ENCODE measurements around the gene ZNF133. TPM values are rescaled to one million over a fixed set of nuclear protein-coding genes. Genes with fewer than 3 reads are reported as not detected.

The ZNF133 gene
- total and polyA plus RNA-seq, 2 of the 13 experiments (the other 11 are each of a cell fraction or from before 2014, with no cell fraction given): 23.5 to 26.7 TPM

DNA sequence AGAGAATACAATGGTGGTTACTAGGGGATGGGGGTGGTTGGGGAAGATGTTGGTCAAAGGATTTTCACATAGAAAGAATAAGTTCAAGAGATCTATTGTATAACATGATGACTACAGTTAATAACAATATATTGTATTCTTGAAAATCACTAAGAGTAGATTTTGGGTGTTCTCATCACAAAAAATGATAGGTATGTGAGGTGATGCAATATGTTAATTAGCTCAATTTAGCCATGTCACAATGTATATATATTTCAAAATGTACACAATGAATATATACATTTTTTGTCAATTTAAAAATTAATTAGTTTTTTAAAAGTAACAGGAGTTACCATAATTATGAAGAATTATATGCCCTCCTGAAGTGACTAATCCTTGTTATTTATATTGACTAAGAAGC, 22.3 kb downstream of the ZNF133 start:
- H2AFZ ChIP-seq (ENCODE audit: low read length): no peak overlapping the region

More for the DNA sequence above, 22.3 kb downstream of the ZNF133 start:
- DNase-seq (ENCODE audit: low spot score): no peak
- BruUV-seq (replicated peaks): no TSS peak
- ChIA-PET CTCF (ENCODE audit: low intra/inter-chr PET ratio, low total read pairs) (no interaction called here), POLR2A (interaction anchor here (1.1 to 1.6 kb wide), 3 partner anchors 14 to 197 kb away, joined by 3 to 7 read pairs (median 3); partner anchors contain the start of genes SEC23B and ZNF133)
- Histone ChIP-seq H3K9me3 (ENCODE audit: low read length) (no peaks in the 10 kb centered on the region), H3K4me3 (replicated peaks in 1 of 3; ENCODE audit: insufficient read depth in 1 of 3, low read depth in 2 of 3, low read length in 3 of 3) (no peak overlapping the region), H3K4me2 (ENCODE audit: low read depth, low read length) (no peak overlapping the region), H3K4me1 (ENCODE audit: insufficient read depth, low read length) (no peaks in the 10 kb centered on the region), H3K36me3 (replicated peaks in 1 of 2; ENCODE audit: control insufficient read depth in 1 of 2, insufficient read depth in 2 of 2, low read length in 2 of 2) (peaks cover 13 to 42% of the 10 kb centered on the region in 2 experiments), H3K27ac (ENCODE audit: extremely low read length, insufficient read depth, low read length) (no peak overlapping the region), H3K9ac (ENCODE audit: insufficient read depth, low read depth, low read length) (no peak overlapping the region), H4K20me1 (ENCODE audit: insufficient read depth, low read length) (no peaks in the 10 kb centered on the region), H3K79me2 (ENCODE audit: insufficient read depth, low read length) (no peaks in the 10 kb centered on the region), H3K27me3 (ENCODE audit: control insufficient read depth in 1 of 2, insufficient read depth in 2 of 2, low read length in 2 of 2) (no peaks in the 10 kb centered on the region)
- in situ Hi-C loops (cut with HindIII; ENCODE audit: extremely low pct_ligation_motif_present, low pct_unique_long_range_greater_than_20kb) (no loop called here), intact Hi-C loops (cut with micrococcal nuclease; ENCODE audit: unreplicated experiment) (no loop called here)
- ATAC-seq: no peak
- FAIRE-seq: no peak
- TF ChIP-seq ZSCAN5A (CRISPR knock-in tag; IDR thresholded peaks at IDR 0.05; ENCODE audit: borderline replicate concordance): no peak
- TF ChIP-seq ZNF570 (CRISPR knock-in tag; IDR thresholded peaks at IDR 0.05; ENCODE audit: borderline replicate concordance): no peak
- TF ChIP-seq SNRNP70 (IDR thresholded peaks at IDR 0.05; ENCODE audit: low read depth, low read length): no peak
- no peak for TF ChIP-seq ZFX (CRISPR knock-in tag; IDR thresholded peaks at IDR 0.05; ENCODE audit: low read depth)
- TF ChIP-seq, protein P1, sequence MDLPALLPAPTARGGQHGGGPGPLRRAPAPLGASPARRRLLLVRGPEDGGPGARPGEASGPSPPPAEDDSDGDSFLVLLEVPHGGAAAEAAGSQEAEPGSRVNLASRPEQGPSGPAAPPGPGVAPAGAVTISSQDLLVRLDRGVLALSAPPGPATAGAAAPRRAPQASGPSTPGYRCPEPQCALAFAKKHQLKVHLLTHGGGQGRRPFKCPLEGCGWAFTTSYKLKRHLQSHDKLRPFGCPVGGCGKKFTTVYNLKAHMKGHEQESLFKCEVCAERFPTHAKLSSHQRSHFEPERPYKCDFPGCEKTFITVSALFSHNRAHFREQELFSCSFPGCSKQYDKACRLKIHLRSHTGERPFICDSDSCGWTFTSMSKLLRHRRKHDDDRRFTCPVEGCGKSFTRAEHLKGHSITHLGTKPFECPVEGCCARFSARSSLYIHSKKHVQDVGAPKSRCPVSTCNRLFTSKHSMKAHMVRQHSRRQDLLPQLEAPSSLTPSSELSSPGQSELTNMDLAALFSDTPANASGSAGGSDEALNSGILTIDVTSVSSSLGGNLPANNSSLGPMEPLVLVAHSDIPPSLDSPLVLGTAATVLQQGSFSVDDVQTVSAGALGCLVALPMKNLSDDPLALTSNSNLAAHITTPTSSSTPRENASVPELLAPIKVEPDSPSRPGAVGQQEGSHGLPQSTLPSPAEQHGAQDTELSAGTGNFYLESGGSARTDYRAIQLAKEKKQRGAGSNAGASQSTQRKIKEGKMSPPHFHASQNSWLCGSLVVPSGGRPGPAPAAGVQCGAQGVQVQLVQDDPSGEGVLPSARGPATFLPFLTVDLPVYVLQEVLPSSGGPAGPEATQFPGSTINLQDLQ (CRISPR knock-in tag; IDR thresholded peaks at IDR 0.05): no peak
- TF ChIP-seq THAP9 (CRISPR knock-in tag; IDR thresholded peaks at IDR 0.05; ENCODE audit: borderline replicate concordance): no peak
- no peak for TF ChIP-seq HMGA1 (CRISPR knock-in tag; conservative IDR thresholded peaks at IDR 0.05)
- peak; percentile 52; the same call in 1 of the 2 replicates for TF ChIP-seq ATF7 (IDR thresholded peaks at IDR 0.05)
- TF ChIP-seq ATF7 (CRISPR knock-in tag; IDR thresholded peaks at IDR 0.05): no peak
- TF ChIP-seq CEBPG (CRISPR knock-in tag; IDR thresholded peaks at IDR 0.05): 0 out of 2 replicates have a peak, but pooled peaks have one; percentile 26
- TF ChIP-seq, protein P2, sequence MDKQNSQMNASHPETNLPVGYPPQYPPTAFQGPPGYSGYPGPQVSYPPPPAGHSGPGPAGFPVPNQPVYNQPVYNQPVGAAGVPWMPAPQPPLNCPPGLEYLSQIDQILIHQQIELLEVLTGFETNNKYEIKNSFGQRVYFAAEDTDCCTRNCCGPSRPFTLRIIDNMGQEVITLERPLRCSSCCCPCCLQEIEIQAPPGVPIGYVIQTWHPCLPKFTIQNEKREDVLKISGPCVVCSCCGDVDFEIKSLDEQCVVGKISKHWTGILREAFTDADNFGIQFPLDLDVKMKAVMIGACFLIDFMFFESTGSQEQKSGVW (CRISPR knock-in tag; IDR thresholded peaks at IDR 0.05; ENCODE audit: borderline replicate concordance): no peak
